Activated naive CD4-positive, alpha-beta T cell treated with anti-CD3 and anti-CD28 coated beads, Interleukin-2, amount 50 U/mL, for 72 hours (primary cell): ENCODE measurements around the gene METTL22. TPM values are rescaled to one million over a fixed set of nuclear protein-coding genes. Genes with fewer than 3 reads are reported as not detected.
"Not testable (repeated sequence)": the region's sequence is repeated elsewhere in the genome, so short reads cannot be mapped to it uniquely, and the experiment has no call there.

Experiments
- ATAC-seq, 2 donors: fragments of 150-1000 bp; cut with Tn5 transposase; 2 replicates each; pipeline ENCODE4 v1.10.0; 2021; ENCODE audit warnings: mild to moderate bottlenecking in 2 of 2, moderate library complexity in 2 of 2
- DNase-seq, 2 donors: peaks; one replicate each; pipeline ENCODE4 v3.0.0; 2021 to 2022; ENCODE audit warnings: low spot score in 2 of 2
- H3K27ac Mint-ChIP-seq, 2 donors: one replicate each; pipeline ENCODE4 v1.8.0; 2022; ENCODE audit warnings: mild to moderate bottlenecking in 2 of 2, mixed read lengths in 2 of 2
- H3K36me3 Mint-ChIP-seq, 2 donors: one replicate each; pipeline ENCODE4 v1.8.0; 2022; ENCODE audit warnings: mixed read lengths in 2 of 2
- H3K9me3 Mint-ChIP-seq, 2 donors: one replicate each; pipeline ENCODE4 v1.8.0; 2022; ENCODE audit warnings: mixed read lengths in 2 of 2
- total RNA-seq, 2 donors: library from RNA; stranded (reverse); gene quantifications; one replicate each; pipeline ENCODE4 v1.2.3, GENCODE V29; 2022

The METTL22 gene
- total RNA-seq, 2 donors from 2014 or later = 38.9 to 50.7 TPM

DNA sequence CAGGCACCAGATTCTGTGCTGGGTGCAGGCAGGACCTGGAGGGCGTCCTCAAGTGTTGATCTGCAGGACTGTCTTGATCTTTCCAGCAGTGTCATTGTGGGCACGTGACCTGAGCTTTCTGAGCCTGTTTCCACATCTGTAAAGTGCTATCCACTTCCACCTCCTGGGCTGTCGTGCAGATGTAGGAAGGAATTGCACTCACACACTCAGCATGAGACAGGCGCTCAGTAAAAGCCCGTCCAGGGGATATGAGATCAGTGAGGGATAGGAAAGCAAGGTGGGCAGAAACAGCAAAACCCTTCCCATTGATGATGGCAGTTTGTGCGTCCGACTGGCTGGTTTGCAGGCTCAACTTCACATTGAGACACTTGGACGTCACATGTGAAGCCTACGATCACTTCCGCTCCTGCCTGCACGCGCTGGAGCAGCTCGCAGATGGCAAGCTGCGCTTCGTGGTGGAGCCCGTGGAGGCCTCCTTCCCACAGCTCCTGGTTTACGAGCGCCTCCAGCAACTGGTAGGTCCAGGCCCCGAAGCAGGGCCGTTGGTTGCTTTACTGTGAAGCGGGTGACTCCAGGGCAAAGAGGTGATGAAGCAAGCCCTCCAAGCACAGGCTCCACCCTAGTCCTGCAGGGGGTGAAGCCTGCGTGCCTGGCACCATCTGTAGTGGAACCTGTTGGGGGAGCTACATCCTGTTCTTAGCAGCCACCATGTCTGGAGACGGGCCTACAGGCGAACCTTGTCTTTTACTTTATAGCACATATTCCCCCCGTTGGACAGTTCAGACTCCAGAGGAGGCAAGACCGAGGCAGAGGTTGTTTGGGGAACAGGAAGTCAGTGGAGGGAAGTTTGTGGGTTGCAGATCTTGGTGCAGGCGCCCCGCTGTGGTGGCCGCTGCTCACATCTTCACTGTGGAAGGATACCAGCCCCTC lies 23.0 kb downstream of the METTL22 start:
- ATAC-seq = peak; percentile 35 to 51
- no peak for DNase-seq
- Mint-ChIP-seq H3K36me3 (peaks cover 29 to 35% of the 10 kb centered on the region in 2 donors), H3K27ac (peak overlapping the region; percentile 1 to 92), H3K9me3 (no peaks in the 10 kb centered on the region)

DNA sequence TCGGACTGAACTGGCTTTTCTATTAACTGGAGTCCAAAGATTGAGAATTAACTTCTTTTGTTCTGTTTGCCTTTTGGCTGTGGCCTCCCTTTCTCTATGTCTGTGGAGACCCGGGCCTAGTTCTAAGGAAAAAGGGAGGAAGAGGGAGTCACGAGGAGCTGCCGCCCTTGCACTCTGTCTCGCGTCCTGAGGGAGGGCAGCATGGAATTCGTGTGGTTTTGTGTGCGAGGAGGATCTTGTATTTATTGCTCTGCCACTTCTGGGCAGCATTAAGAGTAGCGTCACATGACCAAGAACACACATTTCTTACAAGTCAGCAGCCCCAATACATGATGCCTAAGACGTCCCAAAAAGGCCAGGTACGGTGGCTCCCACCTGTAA lies 23.6 kb downstream of the METTL22 start:
- H3K36me3 Mint-ChIP-seq = peaks cover 29 to 35% of the 10 kb centered on the region in 2 donors
- no peak for DNase-seq
- no peak for ATAC-seq
- no peaks in the 10 kb centered on the region for H3K9me3 Mint-ChIP-seq
- H3K27ac Mint-ChIP-seq = peak overlapping the region; percentile 1 to 92

DNA sequence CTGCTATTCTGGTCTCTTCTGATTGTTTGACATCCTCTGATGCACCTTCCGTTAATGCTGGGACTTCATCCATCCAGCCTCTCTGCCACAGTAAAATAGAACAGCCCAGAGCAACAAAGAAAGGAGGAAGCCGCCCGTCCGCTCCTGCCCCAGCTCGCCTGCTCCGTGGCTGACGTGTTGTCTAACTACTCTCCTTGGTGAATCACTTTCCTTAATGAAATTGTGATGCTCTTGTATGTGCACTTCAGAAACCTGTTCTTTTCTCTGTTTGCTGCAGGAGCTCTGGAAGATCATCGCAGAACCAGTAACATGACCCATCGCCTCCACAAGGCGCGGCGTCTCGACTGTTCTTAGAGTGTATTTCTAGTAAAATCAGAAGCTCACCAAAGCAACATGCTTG lies 24.3 kb downstream of the METTL22 start:
- H3K9me3 Mint-ChIP-seq = no peaks in the 10 kb centered on the region
- DNase-seq (no peak), ATAC-seq (no peak)
- no peak overlapping the region for H3K27ac Mint-ChIP-seq
- peaks cover 29 to 35% of the 10 kb centered on the region in 2 donors for H3K36me3 Mint-ChIP-seq

DNA sequence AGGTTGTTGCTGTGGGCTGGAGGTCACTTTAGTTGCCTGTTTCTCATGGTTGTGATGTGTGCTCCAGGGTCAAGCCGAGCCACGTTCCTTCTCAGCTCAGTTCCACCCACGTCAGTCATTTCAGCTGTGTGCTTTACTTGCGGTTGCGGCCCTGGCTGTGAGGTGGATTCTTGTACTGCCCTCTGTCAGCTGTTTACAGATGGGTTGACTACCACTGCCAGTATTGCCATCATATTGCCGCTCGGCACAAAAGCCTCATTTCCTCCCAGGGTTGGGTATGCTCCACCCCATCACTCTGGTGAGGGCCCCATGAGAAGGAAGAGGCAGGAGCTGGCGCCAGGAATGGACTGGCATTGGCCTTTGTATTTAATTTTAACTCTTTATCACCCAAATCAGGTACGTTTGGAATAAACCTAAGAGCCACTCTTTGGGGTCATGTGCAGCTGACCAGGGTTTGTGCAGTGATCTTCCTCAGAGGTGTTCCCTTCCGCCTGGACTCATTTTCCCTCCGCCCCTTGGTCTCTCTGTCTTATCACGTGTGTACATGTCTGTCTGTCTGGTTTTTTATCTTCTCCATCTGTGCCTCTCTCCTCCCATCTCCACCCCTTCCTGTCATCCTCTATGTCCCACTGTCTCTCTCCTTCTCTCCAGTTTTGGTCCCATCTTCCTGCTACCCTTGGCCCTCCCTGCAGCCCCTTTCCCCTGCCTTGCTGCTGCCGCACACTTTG lies 25.0 kb downstream of the METTL22 start:
- Mint-ChIP-seq H3K36me3 (peaks cover 23 to 32% of the 10 kb centered on the region in 2 donors), H3K9me3 (no peaks in the 10 kb centered on the region), H3K27ac (no peak overlapping the region)
- DNase-seq (no peak), ATAC-seq (no peak)

DNA sequence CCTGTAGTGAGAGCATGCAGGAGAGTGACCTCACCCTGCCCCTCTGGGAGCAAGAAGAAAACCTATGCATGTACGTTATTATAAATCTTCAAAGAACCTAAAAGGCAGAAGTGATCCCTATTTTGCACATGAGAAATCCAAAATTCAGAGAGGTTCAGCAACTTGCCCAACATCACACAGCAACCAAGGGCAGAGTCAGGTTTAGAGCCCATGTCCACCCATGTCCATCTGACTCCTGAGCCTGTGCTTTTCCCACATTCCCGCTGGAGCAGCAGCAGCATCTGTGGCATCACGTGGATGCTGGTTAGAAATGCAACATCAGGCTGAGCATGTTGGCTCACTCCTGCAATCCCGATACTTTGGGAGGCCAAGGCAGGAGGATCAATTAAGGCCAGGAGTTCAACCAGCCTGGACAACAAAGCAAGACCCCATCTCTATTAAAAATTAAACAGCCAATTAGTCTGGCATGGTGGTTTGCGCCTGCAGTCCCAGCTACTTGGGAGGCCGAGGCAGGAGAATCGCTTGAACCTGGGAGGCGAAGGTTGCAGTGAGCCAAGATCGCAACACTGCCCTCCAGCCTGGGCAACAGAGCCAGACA lies 26.3 kb downstream of the METTL22 start:
- Mint-ChIP-seq H3K27ac (no peak overlapping the region), H3K9me3 (no peaks in the 10 kb centered on the region), H3K36me3 (peaks cover 15 to 22% of the 10 kb centered on the region in 2 donors)
- ATAC-seq = no peak
- DNase-seq = no peak

DNA sequence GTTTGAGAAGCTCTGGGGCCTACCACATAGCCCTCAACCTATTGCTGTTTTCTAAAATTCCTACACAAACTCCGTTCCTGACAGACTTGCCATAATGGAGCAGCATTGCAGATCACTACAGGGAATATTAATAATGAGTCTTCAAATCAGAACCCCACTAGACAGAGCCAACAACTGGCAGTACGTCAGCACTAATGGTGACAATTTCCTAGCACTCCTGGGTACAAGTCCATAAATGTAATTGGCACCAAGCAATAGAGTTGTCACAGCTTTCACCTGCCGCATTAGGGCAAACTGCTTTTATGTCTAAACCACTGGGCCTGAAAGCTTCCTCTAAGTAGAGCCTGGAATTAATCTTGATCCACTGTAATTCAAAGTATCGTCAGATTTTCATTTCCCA lies 27.4 kb downstream of the METTL22 start:
- ATAC-seq (no peak), DNase-seq (no peak)
- H3K36me3 Mint-ChIP-seq = peaks cover 10 to 14% of the 10 kb centered on the region in 2 donors
- no peaks in the 10 kb centered on the region for H3K9me3 Mint-ChIP-seq
- H3K27ac Mint-ChIP-seq = no peak overlapping the region

DNA sequence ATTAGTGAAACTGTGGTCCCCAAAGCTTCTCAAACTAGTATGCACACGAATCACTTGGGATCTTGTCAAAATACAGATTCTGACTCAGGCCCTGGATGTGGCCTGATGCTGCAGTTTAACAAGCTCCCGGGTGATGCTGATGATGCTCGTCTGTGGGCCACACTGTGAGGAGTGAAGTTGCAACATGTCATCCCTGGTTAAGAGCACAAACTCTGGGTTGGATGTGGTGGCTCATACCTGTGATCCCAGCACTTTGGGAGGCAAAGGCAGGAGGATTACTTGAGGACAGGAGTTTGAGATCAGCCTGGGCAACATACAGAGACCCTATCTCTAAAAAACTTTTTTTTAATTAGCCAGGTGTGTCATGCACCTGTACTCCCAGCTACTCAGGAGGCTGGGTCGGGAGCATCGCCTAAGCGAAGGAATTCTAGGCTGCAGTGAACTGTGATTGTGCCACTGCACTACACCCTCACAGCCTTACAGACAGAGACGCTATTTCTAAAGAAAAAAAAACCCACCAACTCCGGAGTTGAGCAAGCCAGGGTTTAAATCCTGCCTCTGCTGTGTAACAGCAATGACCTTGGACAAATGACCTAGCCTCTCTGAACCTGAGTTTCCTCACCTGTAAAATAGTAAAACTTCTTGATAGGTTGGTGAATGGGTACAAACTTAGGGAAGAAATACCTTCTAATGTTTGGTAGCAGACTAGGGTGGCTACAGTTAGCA lies 28.5 kb downstream of the METTL22 start:
- no peak for DNase-seq
- H3K27ac Mint-ChIP-seq = no peak overlapping the region
- H3K9me3 Mint-ChIP-seq = no peaks in the 10 kb centered on the region
- no peak for ATAC-seq
- peaks cover 9 to 10% of the 10 kb centered on the region in 2 donors for H3K36me3 Mint-ChIP-seq

DNA sequence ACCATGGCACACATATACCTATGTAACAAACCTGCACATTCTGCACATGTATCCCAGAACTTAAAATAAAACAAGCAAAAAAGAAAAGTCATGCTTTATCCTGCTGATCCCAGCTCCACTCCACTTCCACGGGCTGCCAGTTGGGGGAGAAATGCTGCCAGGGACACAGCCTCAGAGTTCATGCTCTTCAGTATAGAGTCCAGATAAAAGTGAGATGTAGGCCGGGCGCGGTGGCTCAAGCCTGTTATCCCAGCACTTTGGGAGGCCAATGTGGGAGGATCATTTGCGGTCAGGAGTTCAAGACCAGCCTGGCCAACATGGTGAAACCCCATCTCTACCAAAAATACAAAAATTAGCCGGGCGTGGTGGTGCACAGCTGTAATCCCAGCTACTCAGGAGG lies 30.5 kb downstream of the METTL22 start:
- not testable (repeated sequence) for H3K9me3 Mint-ChIP-seq, DNase-seq, H3K27ac Mint-ChIP-seq, H3K36me3 Mint-ChIP-seq, ATAC-seq

DNA sequence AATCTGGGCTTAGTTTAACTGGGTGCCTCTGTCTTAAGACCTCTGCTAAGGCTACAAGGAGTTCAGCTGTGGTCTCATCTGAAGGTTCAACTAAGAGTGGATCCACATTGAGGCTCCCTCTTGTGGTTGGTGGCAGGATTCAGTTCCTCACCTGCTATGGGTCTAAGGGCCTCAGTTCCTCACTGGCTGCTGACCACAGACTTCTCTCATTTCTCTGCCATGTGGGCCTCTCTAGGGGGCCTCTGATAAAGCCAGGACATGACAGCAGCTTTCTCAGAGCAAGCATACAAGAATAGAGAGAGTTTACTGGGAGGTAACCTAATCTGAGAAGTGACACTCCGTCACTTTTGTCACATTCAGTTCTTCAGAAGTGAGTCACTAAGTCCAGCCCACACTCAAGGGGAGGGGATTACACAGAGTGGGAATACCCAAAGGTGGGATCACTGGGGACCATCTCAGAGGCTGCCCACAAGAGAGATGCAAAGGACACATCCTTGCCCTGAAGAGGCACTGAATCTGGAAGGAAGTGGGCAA lies 33.8 kb downstream of the METTL22 start:
- H3K27ac Mint-ChIP-seq = peak overlapping the region in 1 of 2 donors; percentile 75
- no peaks in the 10 kb centered on the region for H3K36me3 Mint-ChIP-seq
- peak; percentile 81 to 84 for ATAC-seq
- DNase-seq = peak in 1 of 2 donors; percentile 39
- H3K9me3 Mint-ChIP-seq = no peaks in the 10 kb centered on the region

DNA sequence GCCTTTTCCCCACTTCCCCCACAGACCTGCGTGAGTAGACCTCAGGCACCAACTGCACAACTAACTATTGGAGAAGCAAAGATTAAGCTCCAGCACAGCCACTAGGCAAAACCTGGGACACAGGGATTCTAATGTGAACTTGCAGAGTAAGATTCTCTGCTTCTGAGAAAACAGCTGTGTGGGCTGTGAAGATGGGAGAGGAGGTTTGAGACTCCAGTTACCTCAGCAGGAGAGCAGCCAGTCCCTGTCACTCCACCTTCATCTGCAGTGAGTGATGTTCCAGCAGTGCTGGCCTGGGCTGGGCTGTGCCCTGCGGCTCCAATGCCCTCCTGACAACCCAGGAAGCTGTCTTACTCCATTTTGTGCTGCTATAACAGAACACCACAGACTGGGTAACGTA lies 34.9 kb downstream of the METTL22 start:
- DNase-seq (no peak), ATAC-seq (no peak)
- Mint-ChIP-seq H3K36me3 (no peaks in the 10 kb centered on the region), H3K9me3 (no peaks in the 10 kb centered on the region), H3K27ac (no peak overlapping the region)

DNA sequence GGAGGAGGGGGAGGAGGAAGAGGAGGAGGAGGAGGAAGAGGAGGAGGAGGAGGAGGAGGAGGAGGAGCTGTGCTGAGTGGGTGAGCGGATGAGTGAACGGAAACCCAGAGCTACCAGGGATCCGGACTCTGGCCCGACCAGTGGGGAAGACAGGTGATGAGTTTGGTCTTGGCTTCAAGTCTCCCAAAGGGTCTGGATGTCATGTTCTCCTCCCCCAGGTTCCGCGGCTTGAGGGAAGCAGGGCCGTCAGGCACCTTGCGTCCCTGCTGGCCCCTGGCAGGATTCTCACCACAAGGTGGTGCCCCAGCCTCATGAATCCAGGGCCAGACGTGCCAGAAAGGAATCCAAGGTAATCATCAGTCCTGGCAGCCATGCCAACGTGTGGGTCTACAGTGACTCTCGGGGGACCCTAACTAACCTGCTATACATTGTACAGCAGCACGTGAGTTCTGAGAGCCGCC lies 39.4 kb downstream of the METTL22 start:
- ATAC-seq (peak; percentile 63 to 82), DNase-seq (peak in 1 of 2 donors; percentile 64)
- no peaks in the 10 kb centered on the region for H3K36me3 Mint-ChIP-seq
- no peaks in the 10 kb centered on the region for H3K9me3 Mint-ChIP-seq
- no peak overlapping the region for H3K27ac Mint-ChIP-seq

DNA sequence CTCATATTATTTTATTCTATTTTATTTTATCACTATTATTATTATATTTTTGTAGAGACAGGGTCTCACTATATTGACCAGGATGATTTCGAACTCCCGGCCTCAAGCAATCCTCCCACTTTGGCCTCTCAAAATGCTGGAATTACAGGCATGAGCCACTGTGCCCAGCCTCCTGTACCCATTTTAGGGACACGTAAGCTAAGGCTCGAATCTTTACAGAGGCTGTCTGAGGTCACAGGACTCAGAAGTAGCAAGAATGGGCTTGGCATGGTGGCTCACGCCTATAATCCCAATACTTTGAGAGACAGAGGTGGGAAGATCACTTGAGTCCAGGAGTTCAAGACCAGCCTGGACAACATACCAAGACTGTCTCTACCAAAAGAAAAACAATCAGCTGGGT lies 40.2 kb downstream of the METTL22 start:
- DNase-seq (no peak), ATAC-seq (no peak)
- no peaks in the 10 kb centered on the region for H3K9me3 Mint-ChIP-seq
- H3K27ac Mint-ChIP-seq = no peak overlapping the region
- H3K36me3 Mint-ChIP-seq = no peaks in the 10 kb centered on the region

DNA sequence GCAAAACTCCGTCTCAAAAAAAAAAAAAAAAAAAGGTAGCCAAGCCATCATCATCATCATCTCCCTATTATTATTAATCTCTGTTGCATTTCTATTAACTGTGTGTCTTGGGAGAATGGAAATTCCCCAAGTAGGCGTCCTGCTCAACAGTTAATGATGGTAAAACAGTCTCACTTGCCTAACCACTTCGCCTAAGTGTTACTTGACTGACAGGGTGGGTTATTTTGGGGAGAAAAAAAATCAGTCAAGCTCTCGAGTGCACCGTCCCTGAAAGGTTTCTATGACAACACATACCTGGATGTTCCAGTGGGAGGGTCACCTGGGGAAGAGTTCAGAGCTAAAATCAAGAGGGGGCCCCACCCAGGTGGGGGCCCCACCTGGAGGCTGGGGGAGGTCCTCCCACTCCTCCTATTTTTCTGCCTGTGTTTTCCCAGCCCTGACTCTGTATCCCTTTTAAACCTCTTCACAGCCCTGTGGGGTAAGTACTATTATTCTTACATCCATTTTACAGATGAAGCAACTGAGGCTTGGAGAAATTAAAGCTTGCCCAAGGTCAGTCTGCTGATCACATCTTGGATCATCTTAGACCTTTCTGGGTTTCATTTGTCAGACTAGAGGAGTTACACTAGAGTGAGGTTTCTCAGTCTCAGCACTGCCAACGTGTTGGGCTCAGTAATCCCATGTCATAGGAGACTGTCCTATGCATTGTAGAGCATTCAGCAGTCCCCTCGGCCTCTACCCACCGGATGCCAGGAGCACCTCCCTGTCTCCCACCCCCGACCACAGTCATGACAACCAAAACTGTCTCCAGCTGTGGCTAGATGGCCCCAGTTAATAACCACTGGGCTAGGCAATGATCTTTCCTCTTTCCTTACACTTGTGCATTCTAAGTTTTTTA lies 41.9 kb downstream of the METTL22 start:
- Mint-ChIP-seq H3K27ac (no peak overlapping the region), H3K9me3 (no peaks in the 10 kb centered on the region), H3K36me3 (peaks cover 0 to 5% of the 10 kb centered on the region in 2 donors)
- no peak for ATAC-seq
- no peak for DNase-seq

DNA sequence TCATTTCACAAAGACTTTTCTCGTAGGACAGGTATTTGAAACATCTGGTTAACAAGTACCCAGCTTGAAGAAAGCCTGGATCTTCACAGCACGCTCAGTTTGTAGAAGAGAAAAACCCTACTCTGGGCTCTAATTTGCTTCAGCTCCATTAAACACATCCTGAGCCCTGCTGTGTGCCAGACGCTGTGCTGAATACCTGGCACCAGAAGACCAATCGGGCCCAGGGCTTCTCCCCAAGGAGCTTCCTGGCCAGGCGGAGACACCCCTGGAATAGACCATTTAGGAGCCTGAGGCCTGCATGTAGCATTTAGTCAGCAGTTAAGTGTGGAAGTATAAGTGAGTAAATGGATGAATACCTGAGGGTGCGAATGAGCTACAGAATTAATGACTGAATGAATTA lies 44.0 kb downstream of the METTL22 start:
- ATAC-seq = no peak
- no peak overlapping the region for H3K27ac Mint-ChIP-seq
- peaks cover 0 to 5% of the 10 kb centered on the region in 2 donors for H3K36me3 Mint-ChIP-seq
- DNase-seq = no peak
- no peaks in the 10 kb centered on the region for H3K9me3 Mint-ChIP-seq

DNA sequence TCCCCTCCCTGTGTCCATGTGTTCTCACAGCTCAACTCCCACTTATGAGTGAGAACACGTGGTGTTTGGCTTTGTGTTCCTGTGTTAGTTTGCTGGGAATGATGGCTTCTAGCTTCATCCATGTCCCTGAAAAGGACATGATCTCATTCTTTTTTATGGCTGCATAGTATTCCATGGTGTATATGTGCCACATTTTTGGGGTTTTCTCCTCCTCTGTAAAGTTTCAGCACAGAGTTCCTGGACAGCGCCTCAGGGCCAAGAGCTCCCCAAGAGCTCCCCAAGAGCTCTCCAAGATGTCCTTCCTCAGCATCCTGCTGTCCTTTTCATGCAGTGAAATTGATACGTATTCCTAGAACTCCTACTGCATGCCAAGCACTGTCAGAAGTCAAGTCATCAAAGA lies 46.0 kb downstream of the METTL22 start:
- H3K9me3 Mint-ChIP-seq = no peaks in the 10 kb centered on the region
- no peak overlapping the region for H3K27ac Mint-ChIP-seq
- no peak for ATAC-seq
- peaks cover 0 to 5% of the 10 kb centered on the region in 2 donors for H3K36me3 Mint-ChIP-seq
- no peak for DNase-seq
